ENCODE results near the gene PABPN1L.

- TF ChIP-seq SUZ12 (IDR thresholded peaks at IDR 0.05) (no peak), PKNOX1 (IDR thresholded peaks at IDR 0.05) (no peak)
Observed at GRCh38 chr16:88911946-88912310, 45.5 kb upstream of the PABPN1L start.
